ENCODE measurements around the gene FAM76A. TPM values are rescaled to one million over a fixed set of nuclear protein-coding genes. Genes with fewer than 3 reads are reported as not detected.
"Not testable (repeated sequence)": the region's sequence is repeated elsewhere in the genome, so short reads cannot be mapped to it uniquely, and the experiment has no call there.

The FAM76A gene
- 10 to 100 TPM; 12.6 to 13.6 (median 12.9) TPM for polyA plus RNA-seq (ENCODE audit: insufficient read length in 3 of 3)

DNA sequence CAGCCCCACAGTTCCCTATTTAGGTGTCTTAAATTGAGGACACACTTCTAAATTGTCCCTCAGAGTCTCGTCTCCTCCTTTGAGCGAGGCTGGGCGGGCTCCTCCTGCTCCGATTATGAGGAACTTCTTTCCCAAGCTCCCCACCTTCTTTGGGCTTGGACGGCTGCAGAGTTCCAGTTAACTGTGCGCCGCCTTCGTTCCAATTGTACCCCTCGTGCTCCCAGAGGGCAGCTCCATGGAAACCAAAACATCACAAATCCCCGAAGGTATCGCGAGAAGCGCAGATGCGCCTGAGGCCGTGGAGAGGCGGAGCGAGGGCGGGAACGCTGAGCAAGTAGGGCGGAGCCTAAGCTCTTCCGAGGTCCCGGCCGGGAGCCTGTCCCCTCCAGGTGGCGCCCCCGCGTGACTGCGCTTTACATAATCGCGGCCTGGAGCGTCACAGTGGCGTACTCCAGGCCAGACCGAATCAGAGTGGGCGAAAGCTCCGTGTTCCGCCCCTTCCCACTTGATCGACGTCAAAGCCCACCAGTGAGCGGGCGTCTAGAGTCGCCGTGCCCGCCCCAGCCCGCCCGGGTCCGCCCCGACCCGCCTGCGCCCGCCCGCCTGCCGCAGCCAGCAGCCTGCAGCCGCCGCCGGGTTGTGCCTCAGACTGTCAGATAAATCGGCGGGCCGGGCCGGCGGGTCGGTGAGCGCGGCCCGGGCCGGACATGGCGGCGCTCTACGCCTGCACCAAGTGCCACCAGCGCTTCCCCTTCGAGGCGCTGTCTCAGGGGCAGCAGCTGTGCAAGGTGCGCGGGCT lies at the start of gene FAM76A:
Gene FAM76A, plus strand, starts transcription at position 588 of the 799 bp plus-strand sequence. Its CDS starts 120 bp downstream, at position 708.
- DNase-seq (ENCODE audit: low read depth in 3 of 3, low spot score in 2 of 3), result peak; percentile 99

DNA sequence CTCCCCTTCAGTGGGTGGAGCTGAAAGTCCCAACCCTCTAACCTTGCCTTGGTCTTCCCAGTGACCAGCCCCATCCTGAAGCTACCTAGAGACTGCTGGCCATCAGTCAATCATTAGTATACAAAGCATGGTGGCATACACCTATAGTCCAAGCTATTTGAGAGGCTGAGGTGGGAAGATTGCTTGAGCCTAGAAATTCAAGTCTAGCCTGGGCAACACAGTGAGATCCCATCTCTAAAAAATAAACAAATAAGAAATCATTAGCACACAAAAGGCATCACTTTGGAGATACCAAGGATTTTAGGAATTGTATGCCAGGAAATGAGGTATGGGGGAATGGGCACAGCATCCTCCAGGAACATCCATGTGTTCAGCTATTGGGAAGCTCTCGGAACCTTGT lies 49.4 kb upstream of the FAM76A start:
- DNase-seq (ENCODE audit: low read depth in 3 of 3, low spot score in 2 of 3), result no peak

DNA sequence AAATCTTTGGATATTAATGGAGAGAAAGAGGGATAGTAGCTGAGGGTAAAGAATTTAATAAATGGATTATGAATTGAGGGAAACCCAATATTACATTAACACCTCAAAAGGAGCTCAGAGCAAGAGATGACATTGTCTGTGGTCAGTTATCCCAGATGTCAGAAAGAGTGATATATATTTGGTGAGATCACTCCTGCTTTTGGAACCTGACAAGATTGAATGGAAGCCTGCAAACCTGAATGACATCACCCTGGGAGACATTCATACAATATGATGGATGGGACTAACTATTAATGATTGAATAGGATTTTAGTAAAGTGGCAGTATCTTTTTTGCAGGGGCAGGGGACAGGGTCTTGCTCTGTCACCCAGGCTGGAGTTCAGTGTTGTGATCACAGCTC lies 47.0 kb upstream of the FAM76A start:
- no peak for DNase-seq (ENCODE audit: low read depth in 3 of 3, low spot score in 2 of 3)

DNA sequence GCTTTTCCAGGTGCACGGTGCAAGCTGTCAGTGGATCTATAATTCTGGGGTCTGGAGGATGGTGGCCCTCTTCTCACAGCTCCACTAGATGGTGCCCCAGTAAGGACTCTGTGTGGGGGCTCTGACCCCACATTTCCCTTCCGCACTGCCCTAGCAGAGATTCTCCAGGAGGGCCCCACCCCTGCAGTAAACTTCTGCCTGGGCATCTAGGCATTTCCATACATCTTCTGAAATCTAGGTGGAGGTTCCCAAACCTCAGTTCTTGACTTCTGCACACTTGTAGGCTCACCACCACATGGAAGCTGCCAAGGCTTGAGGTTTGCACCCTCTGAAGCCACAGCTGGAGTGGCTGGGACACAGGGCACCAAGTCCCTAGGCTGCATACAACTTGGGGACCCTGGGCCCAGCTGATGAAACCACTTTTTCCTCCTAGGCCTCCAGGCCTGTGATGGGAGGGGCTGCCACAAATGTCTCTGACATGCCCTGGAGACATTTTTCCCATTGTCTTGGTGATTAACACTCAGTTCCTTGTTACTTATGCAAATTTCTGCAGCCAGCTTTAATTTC lies 45.5 kb upstream of the FAM76A start:
- not testable (repeated sequence) for DNase-seq (ENCODE audit: low read depth in 3 of 3, low spot score in 2 of 3)

DNA sequence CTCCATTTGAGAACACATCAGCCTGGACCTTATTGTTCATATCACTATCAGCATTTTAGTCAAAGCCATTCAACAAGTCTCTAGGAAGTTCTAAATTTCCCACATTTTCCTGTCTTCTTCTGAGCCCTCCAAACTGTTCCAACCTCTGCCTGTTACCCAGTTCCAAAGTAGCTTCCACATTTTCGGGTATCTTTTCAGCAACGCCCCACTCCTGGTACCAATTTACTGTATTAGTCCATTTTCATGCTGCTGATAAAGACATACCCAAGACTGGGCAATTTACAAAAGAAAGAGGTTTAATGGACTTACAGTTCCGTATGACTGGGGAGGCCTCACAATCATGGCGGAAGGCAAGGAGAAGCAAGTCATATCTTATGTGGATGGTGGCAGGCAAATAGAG lies 44.2 kb upstream of the FAM76A start:
- DNase-seq (ENCODE audit: low read depth in 3 of 3, low spot score in 2 of 3), result not testable (repeated sequence)

DNA sequence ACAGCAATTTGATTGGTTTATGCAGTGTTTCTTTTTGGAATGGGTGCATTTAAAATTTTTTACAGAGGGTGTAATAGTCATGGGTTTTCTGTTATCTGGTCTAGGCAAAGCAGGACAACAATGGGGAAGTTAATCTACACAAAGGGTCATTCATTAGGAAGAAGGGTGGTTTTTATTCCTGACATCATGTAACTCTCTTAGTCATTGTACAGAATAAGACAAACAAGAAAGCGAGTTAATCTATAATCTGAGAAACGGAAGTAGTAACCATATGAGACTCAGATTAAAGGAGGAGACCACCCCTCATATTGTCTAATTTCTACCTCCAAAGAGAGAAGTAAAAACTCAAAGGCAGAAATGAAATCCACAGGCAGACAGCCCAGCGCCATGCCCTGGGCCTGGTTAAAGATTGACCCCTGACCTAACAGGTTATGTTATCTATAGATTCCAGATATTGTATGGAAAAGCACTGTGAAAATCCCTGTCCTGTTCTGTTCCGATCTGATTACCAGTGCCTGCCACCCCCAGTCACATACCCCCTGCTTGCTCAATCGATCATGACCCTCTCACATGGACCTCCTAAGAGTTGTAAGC lies 43.3 kb upstream of the FAM76A start:
- DNase-seq (ENCODE audit: low read depth in 3 of 3, low spot score in 2 of 3), result no peak

DNA sequence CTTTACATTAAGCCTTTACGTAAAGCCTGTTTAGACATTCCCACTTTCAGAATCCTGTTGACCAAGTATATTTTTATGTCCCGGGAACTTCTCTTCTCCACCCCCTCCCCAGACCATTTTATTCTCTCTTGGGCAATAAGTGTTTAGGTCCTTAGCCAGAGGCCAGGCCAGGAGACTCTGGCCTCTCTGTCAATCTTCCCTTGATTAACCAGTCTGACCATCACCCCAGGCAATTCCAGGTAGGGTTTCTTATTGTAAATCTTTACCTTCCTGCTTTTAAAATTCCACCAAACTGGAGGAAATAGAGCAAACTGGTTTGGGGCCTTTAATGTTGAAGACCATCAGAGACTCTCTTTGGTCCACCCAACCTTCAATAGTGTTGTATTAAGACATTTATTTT lies 41.6 kb upstream of the FAM76A start:
- DNase-seq (ENCODE audit: low read depth in 3 of 3, low spot score in 2 of 3), result no peak

DNA sequence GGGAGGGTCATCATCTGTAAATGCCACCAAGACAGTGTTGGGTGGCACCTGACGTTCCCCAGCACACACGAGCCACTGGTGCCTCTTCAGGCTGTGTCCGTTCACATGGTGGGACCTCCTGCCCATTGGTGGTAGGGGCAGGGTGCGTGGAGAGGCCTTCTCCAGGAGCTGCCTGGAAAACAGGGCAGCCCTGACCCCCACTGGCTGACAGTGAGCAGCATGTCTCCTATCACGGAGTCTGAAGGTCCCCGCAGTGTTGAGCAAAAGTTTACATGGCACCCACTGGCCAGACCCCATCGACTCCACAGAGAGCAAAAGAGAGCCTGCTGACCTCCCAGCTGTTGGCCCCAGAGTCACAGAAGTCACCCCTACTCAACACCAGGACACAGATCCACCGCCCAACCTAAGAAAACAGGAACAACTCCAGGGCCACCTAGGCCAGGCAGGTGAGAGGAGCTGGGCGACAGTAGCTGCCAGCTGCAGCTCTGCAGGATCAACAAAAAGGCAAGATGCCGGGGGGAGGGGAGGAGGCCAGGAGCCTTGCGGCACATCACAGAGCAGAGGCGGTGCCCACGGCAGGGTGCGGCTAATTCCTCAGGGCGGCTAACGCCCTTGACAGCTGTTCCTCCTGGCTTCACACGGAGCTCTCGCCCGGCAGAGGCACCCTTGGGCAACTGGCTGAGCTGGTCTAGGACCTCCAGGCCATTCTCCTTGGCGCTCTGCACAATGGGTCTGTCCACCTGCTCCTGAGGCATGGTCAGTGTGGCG lies 39.4 kb upstream of the FAM76A start:
- DNase-seq (ENCODE audit: low read depth in 3 of 3, low spot score in 2 of 3), result no peak

DNA sequence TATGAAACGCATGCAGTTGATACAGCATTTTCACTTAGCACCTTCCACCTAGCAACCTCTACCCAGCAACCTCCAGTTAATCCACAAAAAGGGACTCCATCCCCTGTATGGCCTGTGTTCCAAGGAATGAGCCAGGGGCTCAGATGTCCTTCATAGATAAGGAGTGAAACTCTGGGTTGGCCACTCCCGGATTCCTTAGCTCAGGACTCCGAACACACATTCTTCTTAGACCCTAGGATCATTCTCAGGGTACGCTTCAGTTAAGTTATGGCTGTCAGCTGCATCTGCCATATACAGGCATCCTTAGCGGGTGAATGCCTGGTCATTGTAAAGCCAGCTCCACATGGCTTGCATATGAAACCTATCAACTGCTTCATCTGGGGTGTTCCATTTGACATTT lies 37.9 kb upstream of the FAM76A start:
- no peak for DNase-seq (ENCODE audit: low read depth in 3 of 3, low spot score in 2 of 3)

DNA sequence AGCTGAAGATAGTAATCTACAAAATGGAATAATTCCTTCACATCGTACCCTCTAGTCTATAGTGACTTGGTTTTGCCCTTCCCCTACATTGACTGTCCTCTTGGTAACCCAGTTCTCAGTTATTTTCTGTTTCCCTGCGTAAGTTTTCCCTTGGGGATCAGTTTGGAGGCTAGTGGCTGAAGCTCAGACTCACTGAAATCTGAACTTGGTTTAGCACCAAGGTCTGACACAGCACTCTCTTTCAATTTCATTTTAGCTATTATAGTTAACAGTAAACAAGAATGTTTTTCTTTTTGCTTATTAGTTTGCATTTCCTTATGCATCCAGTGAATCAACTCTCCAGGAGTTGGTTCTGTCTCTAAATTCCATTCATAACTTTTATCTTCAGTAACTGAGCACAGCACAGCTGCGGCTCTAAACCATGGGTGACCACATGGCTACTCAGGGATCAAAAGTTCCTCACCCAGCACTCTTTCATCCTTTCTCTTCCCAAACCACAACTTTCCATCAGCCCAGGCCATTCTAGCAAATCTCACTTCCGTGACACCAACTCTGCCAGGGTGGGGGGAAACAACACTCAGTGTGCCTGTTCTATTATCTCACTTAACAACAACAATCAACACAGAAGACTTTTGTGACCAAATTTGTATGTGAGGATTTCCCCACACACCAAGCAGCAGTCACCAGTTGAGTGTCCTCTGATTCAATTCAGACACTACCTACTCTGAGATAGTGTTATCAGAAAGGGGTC lies 36.2 kb upstream of the FAM76A start:
- DNase-seq (ENCODE audit: low read depth in 3 of 3, low spot score in 2 of 3), result no peak

DNA sequence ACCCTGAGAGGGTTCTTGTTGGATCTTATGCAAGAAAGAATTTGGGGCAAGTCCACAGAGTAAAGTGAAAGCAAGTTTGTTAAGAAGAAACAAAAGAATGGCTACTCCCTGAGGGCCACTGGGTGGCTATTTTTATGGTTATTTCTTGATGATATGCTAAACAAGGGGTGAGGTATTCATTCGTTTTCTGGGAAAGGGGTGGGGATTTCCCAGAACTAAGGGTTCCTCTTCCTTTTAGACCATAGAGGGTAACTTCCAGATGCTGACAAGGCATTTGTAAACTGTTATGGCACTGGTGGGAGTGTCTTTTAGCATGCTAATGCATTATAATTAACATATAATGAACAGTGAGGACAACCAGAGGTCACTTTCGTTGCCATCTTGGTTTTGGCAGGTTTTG lies 35.6 kb upstream of the FAM76A start:
- DNase-seq (ENCODE audit: low read depth in 3 of 3, low spot score in 2 of 3), result no peak

DNA sequence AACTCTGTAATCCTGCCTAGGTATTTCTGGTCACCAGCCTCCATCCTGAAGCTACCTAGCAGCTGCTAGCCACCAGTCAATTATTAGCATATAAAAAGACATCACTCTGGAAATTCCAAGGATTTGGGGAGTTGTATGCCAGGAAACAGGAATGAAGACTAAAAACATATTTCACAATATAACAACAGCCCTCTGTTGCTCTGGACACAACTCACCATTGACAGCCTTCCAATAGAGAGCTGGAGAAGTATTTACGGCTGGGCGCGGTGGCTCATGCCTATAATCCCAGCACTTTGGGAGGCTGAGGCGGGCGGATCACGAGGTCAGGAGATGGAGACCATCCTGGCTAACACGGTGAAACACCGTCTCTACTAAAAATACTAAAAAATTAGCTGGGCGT lies 28.9 kb upstream of the FAM76A start:
- not testable (repeated sequence) for DNase-seq (ENCODE audit: low read depth in 3 of 3, low spot score in 2 of 3)

DNA sequence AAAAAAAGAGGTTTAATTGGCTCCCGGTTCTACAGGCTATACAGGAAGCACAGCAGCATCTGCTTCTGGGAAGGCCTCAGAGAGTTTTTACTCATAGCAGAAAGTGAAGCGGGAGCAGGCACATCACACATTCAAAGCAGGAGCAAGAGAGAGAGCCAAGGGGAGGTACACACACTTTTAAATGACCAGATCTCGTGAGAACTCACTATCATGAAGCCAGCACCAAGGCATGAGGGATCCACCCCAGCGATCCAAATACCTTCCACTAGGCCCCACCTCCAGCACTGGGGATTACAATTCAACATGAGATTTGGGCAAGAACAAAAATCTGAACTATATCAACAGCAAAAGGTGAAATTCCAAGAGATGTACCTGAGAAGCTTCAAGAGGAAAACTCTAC lies 20.8 kb upstream of the FAM76A start:
- DNase-seq (ENCODE audit: low read depth in 3 of 3, low spot score in 2 of 3), result no peak

DNA sequence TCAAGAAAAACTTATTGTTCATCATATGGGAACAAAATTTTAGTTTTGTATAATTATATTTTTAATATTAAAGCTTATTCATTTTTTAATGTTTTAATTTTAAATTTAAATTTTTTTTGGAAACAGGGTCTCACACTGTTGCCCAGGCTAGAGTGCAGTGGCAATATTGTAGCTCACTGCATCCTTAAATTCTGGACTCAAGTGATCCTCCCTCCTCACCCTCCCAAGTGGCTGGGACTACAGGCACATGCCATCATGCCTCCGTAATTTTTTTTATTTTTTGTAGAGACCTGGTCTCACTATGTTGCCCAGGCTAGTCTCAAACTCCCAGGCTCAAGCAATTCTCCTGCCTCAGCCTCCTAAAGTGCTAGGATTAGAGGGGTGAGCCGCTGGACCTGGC lies 20.2 kb upstream of the FAM76A start:
- no peak for DNase-seq (ENCODE audit: low read depth in 3 of 3, low spot score in 2 of 3)

DNA sequence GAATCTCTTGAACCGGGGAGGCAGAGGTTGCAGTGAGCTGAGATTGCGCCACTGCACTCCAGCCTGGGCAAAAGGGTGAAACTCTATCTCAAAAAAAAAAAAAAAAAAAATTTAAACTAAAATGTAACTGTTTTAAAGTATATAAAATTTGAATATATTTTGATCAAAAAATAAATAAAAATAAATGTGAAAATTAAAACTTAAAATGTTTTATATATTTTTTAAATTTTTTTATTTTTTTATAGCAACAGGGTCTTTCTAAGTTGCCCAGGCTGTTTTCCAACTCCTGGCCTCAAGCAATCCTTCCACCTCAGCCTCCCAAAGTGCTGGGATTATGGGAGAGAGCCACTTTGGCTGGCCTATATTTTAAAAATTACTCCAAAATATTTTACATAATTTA lies 15.2 kb upstream of the FAM76A start:
- DNase-seq (ENCODE audit: low read depth in 3 of 3, low spot score in 2 of 3), result no peak

DNA sequence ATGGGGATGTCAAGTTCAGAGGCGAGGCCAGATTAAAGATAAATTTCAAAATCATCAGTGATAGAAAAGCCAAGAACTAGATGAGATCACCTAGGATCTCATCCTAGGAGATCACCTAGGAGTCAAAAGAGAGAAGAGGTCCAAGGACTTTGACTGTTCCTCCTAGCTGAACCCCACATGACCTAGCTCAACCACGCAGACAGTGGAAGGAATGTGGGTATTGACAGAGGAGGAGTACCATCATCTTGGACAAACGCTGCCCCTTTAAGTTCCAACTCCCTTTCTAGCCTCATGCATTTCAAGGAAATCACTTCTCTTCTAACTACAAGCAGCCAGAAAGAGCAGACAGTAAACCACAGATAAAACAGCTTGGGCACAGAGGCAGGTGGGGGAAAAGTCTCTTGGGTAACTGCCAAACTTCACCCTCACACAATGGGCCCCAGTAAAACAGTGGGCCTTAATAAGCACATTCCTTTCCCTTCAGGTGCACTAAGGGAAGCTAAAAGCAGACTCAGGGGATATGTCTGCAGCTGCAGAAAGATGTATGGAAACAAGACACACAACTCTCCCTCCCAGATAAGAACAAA lies 12.5 kb upstream of the FAM76A start:
- DNase-seq (ENCODE audit: low read depth in 3 of 3, low spot score in 2 of 3), result no peak

DNA sequence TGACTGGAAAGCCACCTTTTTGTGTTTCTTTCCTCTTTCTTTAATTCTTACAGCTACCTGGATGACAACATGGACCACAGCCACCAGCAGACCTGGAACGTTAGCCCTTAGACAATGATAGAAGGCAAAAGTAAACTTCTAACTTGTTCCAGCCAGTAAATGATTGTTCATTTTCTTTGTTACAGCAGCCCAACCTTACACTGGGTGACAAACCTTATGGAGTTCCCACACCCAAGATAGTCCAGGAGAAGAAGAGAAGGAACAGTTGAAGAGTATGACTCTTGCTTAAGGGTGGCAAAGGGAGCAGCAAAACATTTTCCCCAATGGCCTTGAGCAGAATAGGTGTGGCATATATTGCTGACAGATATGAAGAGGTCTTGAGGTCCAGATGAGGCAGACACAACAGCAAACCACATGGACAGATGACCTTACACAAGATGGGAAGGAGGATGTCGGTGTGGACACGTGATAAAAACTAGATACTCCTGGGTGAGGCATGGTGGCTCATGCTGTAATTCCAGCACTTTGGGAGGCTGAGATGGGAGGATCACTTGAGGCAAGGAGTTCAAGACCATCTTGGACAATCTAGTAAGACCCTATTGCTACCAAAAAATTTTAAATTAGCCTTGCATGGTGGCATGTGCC lies 11.8 kb upstream of the FAM76A start:
- no peak for DNase-seq (ENCODE audit: low read depth in 3 of 3, low spot score in 2 of 3)

DNA sequence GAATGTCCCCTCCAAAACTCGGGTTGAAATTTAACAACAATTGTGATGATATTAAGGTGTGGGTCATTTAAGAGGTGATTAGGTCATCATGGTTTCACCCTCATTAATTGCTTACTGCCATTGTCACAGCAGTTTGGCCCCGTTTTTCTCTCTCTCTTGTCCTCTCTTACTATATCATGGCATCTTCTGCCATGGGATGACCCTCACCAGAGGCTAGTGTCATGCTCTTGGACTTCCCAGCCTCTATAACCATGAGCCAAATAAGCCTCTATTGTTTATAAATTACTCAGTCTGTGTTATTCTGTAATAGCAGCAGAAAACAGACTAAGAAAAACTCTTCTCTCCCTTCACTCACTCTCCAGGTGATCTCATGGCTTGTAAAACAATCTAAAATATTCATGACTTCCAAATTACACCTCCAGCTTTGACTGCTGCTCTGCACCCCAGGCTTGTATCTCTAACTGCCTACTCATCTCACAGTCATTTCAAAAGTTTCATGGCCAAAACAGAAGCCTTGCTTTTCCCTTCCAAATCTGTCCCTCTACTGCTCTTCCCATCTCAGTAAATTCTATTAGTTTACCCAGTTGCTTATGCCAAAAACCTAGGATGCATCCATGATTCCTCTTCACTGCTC lies 9.4 kb upstream of the FAM76A start:
- no peak for DNase-seq (ENCODE audit: low read depth in 3 of 3, low spot score in 2 of 3)

All from right renal cortex interstitium (tissue), 3 donors.